IMR-90 (cell line): Measurements from ENCODE around the gene RNF146. TPM values are rescaled to one million over a fixed set of nuclear protein-coding genes. Genes with fewer than 3 reads are reported as not detected.
A peak's percentile ranks its signal among the peaks of the same experiment; 100 is the strongest.

ENCODE experiments used
- ATAC-seq: fragments of 200-7000 bp; cut with Tn5 transposase; 2 replicates; pipeline ENCODE4 v1.9.1; 2020; ENCODE audit warnings: low read depth, mild to moderate bottlenecking, moderate library complexity
- BruUV-seq: library from RNA; stranded (reverse); fragments of 400-500 nt; replicated peaks from 2 replicates; lab custom pipeline; 2021; lab: Mats Ljungman, UMichigan
- CTCF ChIA-PET: fragments of 300-600 bp; formaldehyde crosslinking; extraction: SDS; loops from one replicate; lab custom pipeline; 2021; ENCODE audit warnings: antibody characterized with exemption; lab: Yijun Ruan, JAX
- POLR2A ChIA-PET: fragments of 300-600 bp; sonication (Branson Sonifier 250); formaldehyde crosslinking; loops from one replicate; lab custom pipeline; 2022; ENCODE audit warnings: antibody characterized with exemption; ENCODE audit not compliant: unreplicated experiment; lab: Charles Lee
- DNase-seq: peaks from one replicate; pipeline ENCODE4 v3.0.0; 2013
- H2AFZ ChIP-seq: replicated peaks from 2 replicates; pipeline ENCODE3; 2013; ENCODE audit warnings: low read length, mild to moderate bottlenecking; ENCODE audit not compliant: poor library complexity
- H2AK5ac ChIP-seq: 2 replicates; pipeline ENCODE4 v1.6.1; 2013; ENCODE audit warnings: low read depth, low read length, inconsistent platforms
- H2AK9ac ChIP-seq: replicated peaks from 2 replicates; pipeline ENCODE3; 2013; ENCODE audit warnings: mild to moderate bottlenecking, low read depth, low read length, moderate library complexity; ENCODE audit not compliant: poor library complexity
- H2BK120ac ChIP-seq: 2 replicates; pipeline ENCODE4 v1.6.1; 2013; ENCODE audit warnings: low read depth, low read length, inconsistent platforms
- H2BK15ac ChIP-seq: 3 replicates; pipeline ENCODE4 v1.6.1; 2013; ENCODE audit warnings: low read depth, low read length, inconsistent platforms
- H2BK20ac ChIP-seq: 2 replicates; pipeline ENCODE4 v1.6.1; 2013; ENCODE audit warnings: low read depth, mild to moderate bottlenecking, inconsistent platforms, low read length, moderate library complexity
- H2BK5ac ChIP-seq: 2 replicates; pipeline ENCODE4 v1.6.1; 2013; ENCODE audit warnings: mild to moderate bottlenecking, low read depth, low read length, inconsistent platforms; ENCODE audit not compliant: poor library complexity, severe bottlenecking
- H3K14ac ChIP-seq: replicated peaks from 2 replicates; pipeline ENCODE4 v1.6.1; 2013; ENCODE audit warnings: low read depth, low read length, inconsistent platforms
- H3K18ac ChIP-seq: 2 replicates; pipeline ENCODE4 v1.6.1; 2013; ENCODE audit warnings: low read depth, low read length, control low read depth
- H3K23ac ChIP-seq: 2 replicates; pipeline ENCODE4 v1.6.1; 2013; ENCODE audit warnings: low read depth, low read length, inconsistent platforms
- H3K27ac ChIP-seq: 2 replicates; pipeline ENCODE4 v1.5.1; 2013; ENCODE audit warnings: mild to moderate bottlenecking, control low read depth, low read length; ENCODE audit not compliant: insufficient read depth
- H3K27me3 ChIP-seq: 2 replicates; pipeline ENCODE4 v1.6.1; 2013; ENCODE audit warnings: low read length; ENCODE audit not compliant: control insufficient read depth, insufficient read depth
- H3K36me3 ChIP-seq: 2 replicates; pipeline ENCODE4 v1.6.1; 2013; ENCODE audit warnings: low read length, mixed read lengths; ENCODE audit not compliant: control insufficient read depth, insufficient read depth
- H3K4ac ChIP-seq: 2 replicates; pipeline ENCODE4 v1.6.1; 2013; ENCODE audit warnings: low read depth, low read length, inconsistent platforms
- H3K4me1 ChIP-seq: 2 replicates; pipeline ENCODE4 v1.6.1; 2013; ENCODE audit warnings: low read length, mixed read lengths; ENCODE audit not compliant: control insufficient read depth, insufficient read depth
- H3K4me2 ChIP-seq: 2 replicates; pipeline ENCODE4 v1.6.1; 2013; ENCODE audit warnings: low read depth, mild to moderate bottlenecking, control low read depth, low read length, moderate library complexity
- H3K4me3 ChIP-seq: 2 replicates; pipeline ENCODE4 v1.5.1; 2013; ENCODE audit warnings: low read depth, mild to moderate bottlenecking, control low read depth, low read length, moderate library complexity; ENCODE audit not compliant: insufficient read depth
- H3K56ac ChIP-seq: 2 replicates; pipeline ENCODE4 v1.6.1; 2013; ENCODE audit warnings: low read length, inconsistent platforms; ENCODE audit not compliant: insufficient read depth; ENCODE audit errors: extremely low read depth
- H3K79me1 ChIP-seq, 2 experiments: 2 replicates each; pipeline ENCODE4 v1.6.1; 2013; ENCODE audit warnings: low read length in 2 of 2, inconsistent platforms in 1 of 2, low read depth in 1 of 2
- H3K9ac ChIP-seq: 2 replicates; pipeline ENCODE4 v1.6.1; 2013; ENCODE audit warnings: low read depth, low read length, control low read depth
- H3K9me1 ChIP-seq: 2 replicates; pipeline ENCODE4 v1.6.1; 2013; ENCODE audit warnings: low read length, inconsistent platforms; ENCODE audit not compliant: insufficient read depth
- H3K9me3 ChIP-seq: 2 replicates; pipeline ENCODE4 v1.6.1; 2013; ENCODE audit warnings: low read length; ENCODE audit not compliant: control insufficient read depth, insufficient read depth
- H4K20me1 ChIP-seq: 2 replicates; pipeline ENCODE4 v1.6.1; 2013; ENCODE audit warnings: low read length, inconsistent platforms; ENCODE audit not compliant: insufficient read depth
- H4K5ac ChIP-seq: 2 replicates; pipeline ENCODE4 v1.6.1; 2013; ENCODE audit warnings: mild to moderate bottlenecking, low read depth, low read length, control low read depth
- H4K8ac ChIP-seq, 2 experiments: 2 replicates each; pipeline ENCODE4 v1.6.1; 2013; ENCODE audit warnings: low read depth in 2 of 2, low read length in 2 of 2, control low read depth in 1 of 2, inconsistent platforms in 1 of 2
- H4K91ac ChIP-seq: 2 replicates; pipeline ENCODE4 v1.6.1; 2013; ENCODE audit warnings: low read depth, low read length, inconsistent platforms; ENCODE audit not compliant: insufficient read depth
- MAFK ChIP-seq: IDR thresholded peaks from 2 replicates; pipeline ENCODE4 v1.6.1; 2012; ENCODE audit warnings: low read depth, low read length, improper control_type of control experiment
- MXI1 ChIP-seq: IDR thresholded peaks from 2 replicates; pipeline ENCODE4 v1.6.1; 2012; ENCODE audit warnings: low read depth, mild to moderate bottlenecking, low read length, moderate library complexity, borderline replicate concordance
- dilution Hi-C: fragments of 300-500 bp; cut with HindIII; formaldehyde crosslinking; loops from one replicate; pipeline ENCODE4 v1.14.3; 2018; ENCODE audit warnings: low sequenced_read_pairs; ENCODE audit not compliant: unreplicated experiment
- in situ Hi-C: fragments of 300-500 bp; cut with MboI; formaldehyde crosslinking; loops from 3 replicates; pipeline ENCODE4 v1.14.3; 2019; ENCODE audit warnings: low sequenced_read_pairs, inconsistent platforms, mixed read lengths
- intact Hi-C: fragments of 100-400 bp; cut with micrococcal nuclease; formaldehyde crosslinking; loops from 2 replicates; pipeline ENCODE4 v1.10.0; 2022
- polyA plus RNA-seq, 3 experiments: library from polyadenylated mRNA; depleted of rRNA; stranded (reverse); fragments of >200 nt; gene quantifications; 2 replicates each; pipeline ENCODE4 v1.2.3, GENCODE V29; 2012; ENCODE audit warnings: low replicate concordance in 1 of 3
- total RNA-seq: library from RNA; depleted of rRNA; stranded (reverse); fragments of >200 nt; gene quantifications from 2 replicates; pipeline ENCODE4 v1.2.3, GENCODE V29; 2012

Gene RNF146
- total and polyA plus RNA-seq, 2 of the 4 experiments (the other 2 are of a cell fraction) = 24.0 to 32.2 TPM

- no TSS peak for BruUV-seq
- TF ChIP-seq MAFK = no peak
- no peak for TF ChIP-seq MXI1
- ChIA-PET CTCF (interaction anchor here (0.6 kb wide), 1 partner anchor 15 kb away, joined by 3 read pairs; no protein-coding TSS in a partner anchor), POLR2A (no interaction called here)
- H2AFZ ChIP-seq = no peak overlapping the region
- H3K23ac ChIP-seq = no peak overlapping the region
- no peak overlapping the region for H3K9ac ChIP-seq
- in situ Hi-C loops = no loop called here
- H3K4me1 ChIP-seq = no peaks in the 10 kb centered on the region; the same call in 1 of the 2 replicates
- DNase-seq (peak; percentile 51), ATAC-seq (peak; percentile 63)
- no peak overlapping the region for H2BK120ac ChIP-seq
- no peak overlapping the region for H4K91ac ChIP-seq
- H2BK15ac ChIP-seq = no peak overlapping the region
- H4K8ac ChIP-seq = no peak overlapping the region
- intact Hi-C loops = no loop called here
- H2BK20ac ChIP-seq = no peak overlapping the region
- H3K4me2 ChIP-seq = no peak overlapping the region
- no peak overlapping the region for H2AK5ac ChIP-seq
- H3K36me3 ChIP-seq = peaks cover 17% of the 10 kb centered on the region
- H3K4me3 ChIP-seq = no peak overlapping the region
- dilution Hi-C loops = no loop called here
- H3K14ac ChIP-seq = no peak overlapping the region
- no peak overlapping the region for H2AK9ac ChIP-seq
- H3K56ac ChIP-seq = no peak overlapping the region
- no peaks in the 10 kb centered on the region for H3K9me3 ChIP-seq
- no peak overlapping the region for H2BK5ac ChIP-seq
- H3K18ac ChIP-seq = no peak overlapping the region
- H3K79me1 ChIP-seq = peaks cover 14 to 41% of the 10 kb centered on the region in 2 experiments
- H3K4ac ChIP-seq = no peak overlapping the region
- H3K27ac ChIP-seq = no peak overlapping the region
- no peaks in the 10 kb centered on the region for H3K27me3 ChIP-seq
- 0 out of 2 replicates have a peak, but pooled peaks cover 9% of the 10 kb centered on the region for H3K9me1 ChIP-seq
- H4K5ac ChIP-seq = no peak overlapping the region
- H4K20me1 ChIP-seq = peaks cover 24% of the 10 kb centered on the region; the same call in 1 of the 2 replicates
Observed at GRCh38 chr6:127288705-127289104, 22.0 kb downstream of the RNF146 start.
